Measurements from ENCODE around the gene STAMBP. TPM values are rescaled to one million over a fixed set of nuclear protein-coding genes. Genes with fewer than 3 reads are reported as not detected.

Gene STAMBP
- total and polyA plus RNA-seq, 2 donors (not counting 3 experiments of a cell fraction or from before 2014, with no cell fraction given): 18.0 to 21.3 TPM

GRCh38 chr2:73891276-73891901 lies 62.6 kb downstream of the STAMBP start:
- Histone ChIP-seq H3K27ac (ENCODE audit: insufficient read depth, low read depth, low read length) (no peak overlapping the region), H3K4me2 (ENCODE audit: insufficient read depth, low read length) (no peak overlapping the region), H3K79me2 (ENCODE audit: control insufficient read depth, insufficient read depth, low read length) (no peaks in the 10 kb centered on the region), H4K20me1 (replicated peaks; ENCODE audit: control insufficient read depth, extremely low read depth, insufficient read depth, low read length) (no peaks in the 10 kb centered on the region), H3K27me3 (ENCODE audit: control insufficient read depth in 2 of 2, insufficient read depth in 2 of 2, low read length in 2 of 2) (peaks cover 0 to 4% of the 10 kb centered on the region in 2 experiments), H3K9ac (replicated peaks; ENCODE audit: extremely low read depth, insufficient read depth, low read length) (no peak overlapping the region), H3K36me3 (ENCODE audit: control insufficient read depth in 2 of 2, extremely low read depth in 1 of 2, insufficient read depth in 2 of 2, low read length in 2 of 2) (no peaks in the 10 kb centered on the region), H3K4me3 (replicated peaks in 1 of 3; ENCODE audit: insufficient read depth in 1 of 3, low read depth in 1 of 3, low read length in 3 of 3) (no peak overlapping the region), H3K4me1 (ENCODE audit: control insufficient read depth, extremely low read depth, insufficient read depth, low read length) (no peaks in the 10 kb centered on the region), H2AFZ (ENCODE audit: low read depth, low read length) (no peak overlapping the region), H3K9me3 (replicated peaks; ENCODE audit: control insufficient read depth, insufficient read depth, low read length) (no peaks in the 10 kb centered on the region), H3K9me1 (replicated peaks; ENCODE audit: control insufficient read depth, extremely low read depth, insufficient read depth, low read length) (no peaks in the 10 kb centered on the region)
- POLR2A ChIA-PET: no interaction called here
- TF ChIP-seq POLR2A (IDR thresholded peaks at IDR 0.05; ENCODE audit: low read depth, low read length): no peak
- no peak for TF ChIP-seq GATA2 (IDR thresholded peaks at IDR 0.05; ENCODE audit: insufficient read depth, insufficient read length, low read depth, low read length)
- TF ChIP-seq MYC (IDR thresholded peaks at IDR 0.05; ENCODE audit: low read depth, low read length): no peak
- no peak for TF ChIP-seq EZH2 (IDR thresholded peaks at IDR 0.05; ENCODE audit: borderline replicate concordance, low read depth, low read length, severe bottlenecking)
- no peak for TF ChIP-seq MAX (IDR thresholded peaks at IDR 0.05; ENCODE audit: insufficient read depth, insufficient read length)
- TF ChIP-seq FOS (IDR thresholded peaks at IDR 0.05; ENCODE audit: borderline replicate concordance, insufficient read depth, low read length): no peak
- no peak for TF ChIP-seq JUN (IDR thresholded peaks at IDR 0.05; ENCODE audit: borderline replicate concordance, insufficient read depth, insufficient read length, low read depth)
- TF ChIP-seq POLR2AphosphoS5 (IDR thresholded peaks at IDR 0.05; ENCODE audit: insufficient read depth, low read depth, low read length): no peak
- TF ChIP-seq CTCF (IDR thresholded peaks at IDR 0.05; ENCODE audit: extremely low read depth in 1 of 2, insufficient read depth in 1 of 2, low read depth in 1 of 2, low read length in 2 of 2): no peak
- FAIRE-seq (no peak), DNase-seq (ENCODE audit: low read depth, low spot score) (no peak)
- CTCF ChIA-PET: interaction anchor here (1.1 kb wide), 1 partner anchor 7 kb away, joined by 3 read pairs; no protein-coding TSS in a partner anchor
- intact Hi-C loops (cut with micrococcal nuclease): no loop called here
- dilution Hi-C loops (cut with MboI; ENCODE audit: extremely low pct_ligation_motif_present, low sequenced_read_pairs): no loop called here
- BruUV-seq (replicated peaks): no TSS peak
